MG63 (cell line): ENCODE data around the gene SRRM2. TPM values are rescaled to one million over a fixed set of nuclear protein-coding genes. Genes with fewer than 3 reads are reported as not detected.

Experiments
- DNase-seq: peaks from one replicate; pipeline ENCODE4 v3.0.0-alpha.2; 2020
- H3K27me3 ChIP-seq: fragments of 250-450 bp; sonication (Bioruptor Pico); 2 replicates; pipeline ENCODE4 v1.5.1; 2020; ENCODE audit warnings: mild to moderate bottlenecking, moderate library complexity
- H3K36me3 ChIP-seq: fragments of 250-450 bp; sonication (Bioruptor Pico); 2 replicates; pipeline ENCODE4 v1.5.1; 2020; ENCODE audit warnings: mild to moderate bottlenecking, moderate library complexity
- H3K4me3 ChIP-seq: fragments of 250-450 bp; sonication (Bioruptor Pico); 2 replicates; pipeline ENCODE4 v1.5.1; 2020; ENCODE audit warnings: mild to moderate bottlenecking, moderate library complexity
- H3K9me3 ChIP-seq: fragments of 250-450 bp; sonication (Bioruptor Pico); 2 replicates; pipeline ENCODE4 v1.5.1; 2020; ENCODE audit warnings: mild to moderate bottlenecking, moderate library complexity
- total RNA-seq: library from RNA; depleted of rRNA; stranded (reverse); fragments of >200 nt; shearing (Covaris generic); gene quantifications from 2 replicates; pipeline ENCODE4 v1.2.3, GENCODE V29; 2014; ENCODE audit warnings: low replicate concordance; rRNA removed

Gene SRRM2
- total RNA-seq, 1 experiment from 2014 or later: 21.1 TPM

DNA sequence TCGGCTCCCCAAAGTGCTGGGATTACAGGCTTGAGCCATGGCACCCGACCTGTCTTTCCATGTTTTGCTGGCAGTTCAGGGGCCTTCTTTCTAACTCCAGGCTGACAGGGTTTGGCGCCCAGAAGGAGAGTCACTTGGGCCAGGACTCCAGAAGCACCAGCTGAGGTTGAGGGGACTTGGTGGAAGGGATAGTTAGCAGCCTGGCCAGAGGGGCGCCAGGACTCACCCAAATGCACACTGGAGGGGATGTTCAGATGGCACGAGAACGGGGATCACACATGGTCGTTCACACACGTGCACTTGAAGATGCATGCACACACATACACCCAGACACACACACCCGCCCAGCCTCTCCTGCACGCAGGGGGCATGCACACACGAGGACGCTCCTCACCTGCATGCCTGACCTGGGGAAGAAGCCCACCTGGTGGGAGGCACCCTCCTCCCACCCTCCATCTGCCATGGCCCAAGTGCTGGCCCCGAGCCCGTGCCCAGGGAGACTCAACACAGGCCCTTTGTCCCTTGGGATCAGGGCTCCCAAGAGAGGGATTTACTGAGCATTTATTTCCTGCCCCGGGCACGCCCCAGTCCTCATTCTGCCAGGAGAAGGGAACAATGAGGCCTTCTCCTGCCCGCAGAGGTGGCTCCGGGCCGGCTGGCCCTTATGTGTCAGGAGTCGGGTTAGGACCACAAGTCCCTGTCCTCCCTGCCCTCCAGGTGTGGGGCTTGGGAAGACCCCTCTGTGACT is 62.3 kb downstream of the SRRM2 start:
- Histone ChIP-seq H3K36me3 (no peaks in the 10 kb centered on the region), H3K4me3 (no peak overlapping the region), H3K9me3 (no peaks in the 10 kb centered on the region), H3K27me3 (no peaks in the 10 kb centered on the region)
- DNase-seq: no peak

DNA sequence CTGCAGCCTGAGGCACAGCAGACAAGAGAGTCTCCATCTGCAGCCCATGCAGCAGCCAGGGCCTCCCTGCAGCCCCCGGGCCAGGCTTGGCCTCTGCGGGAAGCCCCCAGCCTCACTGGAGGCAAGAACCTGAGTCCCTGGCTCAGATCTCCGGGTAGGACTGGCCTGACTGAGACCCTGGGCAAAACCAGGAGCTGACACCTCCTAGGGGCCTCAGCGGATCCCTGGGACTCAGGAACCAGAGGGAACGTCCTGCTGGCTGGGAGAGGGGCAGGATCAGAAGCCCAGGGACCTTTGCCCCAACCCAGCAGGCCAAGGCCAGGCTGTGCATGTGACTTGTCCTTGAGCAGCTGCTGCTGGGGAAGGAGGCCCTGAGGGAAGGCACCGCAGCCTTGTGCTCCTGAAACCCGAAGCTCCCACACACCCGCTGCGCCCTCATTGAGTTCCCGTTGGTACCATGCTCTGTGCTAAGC is 62.9 kb downstream of the SRRM2 start:
- Histone ChIP-seq H3K36me3 (no peaks in the 10 kb centered on the region), H3K4me3 (no peak overlapping the region), H3K9me3 (no peaks in the 10 kb centered on the region), H3K27me3 (no peaks in the 10 kb centered on the region)
- DNase-seq: no peak

- H3K9me3 ChIP-seq: no peaks in the 10 kb centered on the region
Measured at GRCh38 chr16:2816751-2817339, 64.4 kb downstream of the SRRM2 start, which contains the start of gene PRSS21. PRSS21 (plus strand) TSS chr16:2817237; CDS start chr16:2817269, 32 bp downstream.

GRCh38 chr16:2817340-2818271 is 65.2 kb downstream of the SRRM2 start:
- Histone ChIP-seq H3K9me3 (no peaks in the 10 kb centered on the region), H3K36me3 (no peaks in the 10 kb centered on the region), H3K4me3 (peak overlapping the region; percentile 21), H3K27me3 (no peaks in the 10 kb centered on the region)
- DNase-seq: no peak

More at GRCh38 chr16:2816751-2817339, 64.4 kb downstream of the SRRM2 start, which contains the start of gene PRSS21:
- H3K4me3 ChIP-seq: peak within 1 kb of the TSS; percentile 21
- DNase-seq: peak; percentile 59
- no peaks in the 10 kb centered on the region for H3K27me3 ChIP-seq
- no peaks in the 10 kb centered on the region for H3K36me3 ChIP-seq

GRCh38 chr16:2818272-2818876 is 65.9 kb downstream of the SRRM2 start:
- H3K4me3 ChIP-seq: no peak overlapping the region
- DNase-seq: no peak
- H3K9me3 ChIP-seq: no peaks in the 10 kb centered on the region
- no peaks in the 10 kb centered on the region for H3K36me3 ChIP-seq
- no peaks in the 10 kb centered on the region for H3K27me3 ChIP-seq

GRCh38 chr16:2819179-2819938 is 66.9 kb downstream of the SRRM2 start:
- no peak for DNase-seq
- no peak overlapping the region for H3K4me3 ChIP-seq
- H3K27me3 ChIP-seq: no peaks in the 10 kb centered on the region
- H3K9me3 ChIP-seq: no peaks in the 10 kb centered on the region
- no peaks in the 10 kb centered on the region for H3K36me3 ChIP-seq

DNA sequence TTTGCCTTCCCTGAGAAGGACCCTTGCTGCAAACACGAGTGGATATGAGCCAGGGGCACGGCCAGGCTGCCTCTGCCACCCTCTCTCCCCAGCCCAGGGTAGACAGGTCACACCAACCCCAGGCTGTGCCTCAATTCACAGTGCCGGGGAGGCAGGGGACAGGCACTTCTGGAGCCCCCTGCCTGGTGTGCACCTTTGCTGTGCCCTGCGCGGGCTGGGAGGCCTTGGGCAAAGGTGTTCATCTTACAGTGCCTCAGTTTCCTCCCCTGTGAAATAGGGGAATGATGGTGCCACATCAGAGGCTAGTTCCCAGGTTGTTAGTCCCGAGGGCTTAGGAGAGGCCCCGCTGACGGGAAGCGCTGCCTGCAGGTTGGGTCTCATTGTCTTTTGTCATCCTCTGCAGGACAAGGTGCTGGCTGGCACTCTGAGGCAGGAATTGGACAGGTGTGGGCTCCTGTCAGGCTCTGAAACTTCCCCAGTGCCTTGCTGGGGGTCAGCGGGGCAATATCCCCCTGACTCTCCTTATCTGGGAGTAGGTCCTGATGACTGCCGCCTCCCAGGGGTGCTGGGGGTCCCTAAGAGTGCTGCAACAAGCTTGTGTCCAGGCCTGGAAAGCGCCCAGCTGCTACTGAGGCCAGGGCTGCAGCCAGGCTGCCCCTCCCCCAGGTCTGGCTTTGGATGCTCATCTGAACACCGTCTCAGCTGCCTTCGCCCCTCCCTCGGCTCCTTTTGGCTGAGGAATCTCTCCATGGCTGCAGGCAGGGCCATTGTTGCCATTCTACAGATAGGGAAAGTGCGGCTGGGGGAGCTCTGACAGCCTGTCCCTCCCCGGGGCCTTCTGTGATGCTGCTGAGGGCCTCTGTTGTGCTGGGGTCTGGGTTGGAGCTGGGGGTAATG is 67.7 kb downstream of the SRRM2 start:
- H3K9me3 ChIP-seq: no peaks in the 10 kb centered on the region
- no peaks in the 10 kb centered on the region for H3K27me3 ChIP-seq
- no peak overlapping the region for H3K4me3 ChIP-seq
- no peaks in the 10 kb centered on the region for H3K36me3 ChIP-seq
- DNase-seq: no peak

Other genes starting within 250 kb of the SRRM2 start
- gene ATP6V0C, start 238.7 kb upstream of the SRRM2 start, total RNA-seq: 15.0 and 19.4 TPM in 2 replicates
- gene AMDHD2, start 232.3 kb upstream of the SRRM2 start, total RNA-seq: 15.8 and 25.9 TPM in 2 replicates
- gene CEMP1, start 221.2 kb upstream of the SRRM2 start, total RNA-seq: not detected in 2 replicates
- 6.6 and 7.6 TPM in 2 replicates for gene PDPK1, start 214.6 kb upstream of the SRRM2 start, total RNA-seq
- gene KCTD5, start 70.1 kb upstream of the SRRM2 start, total RNA-seq: 49.6 and 71.6 TPM in 2 replicates
- 0.22 and 1.7 TPM in 2 replicates for gene PRSS27, start 32.4 kb upstream of the SRRM2 start, total RNA-seq
- 309 and 3,594 TPM in 2 replicates for gene ELOB, start 24.6 kb downstream of the SRRM2 start, total RNA-seq
- gene PRSS33, start 34.9 kb downstream of the SRRM2 start, total RNA-seq: not detected in 2 replicates
- gene PRSS41, start 45.8 kb downstream of the SRRM2 start, total RNA-seq: not detected in 2 replicates
- gene PRSS21, start 64.6 kb downstream of the SRRM2 start, total RNA-seq: 5.8 and 11.9 TPM in 2 replicates
- 2.7 TPM in 1 of 2 replicates, not detected in the other for gene ZG16B, start 77.7 kb downstream of the SRRM2 start, total RNA-seq
- not detected in 2 replicates for gene PRSS22, start 105.5 kb downstream of the SRRM2 start, total RNA-seq
- gene FLYWCH2, start 130.6 kb downstream of the SRRM2 start, total RNA-seq: 176 and 179 TPM in 2 replicates
- gene FLYWCH1, start 159.3 kb downstream of the SRRM2 start, total RNA-seq: 112 and 126 TPM in 2 replicates
- gene KREMEN2, start 211.6 kb downstream of the SRRM2 start, total RNA-seq: 0.26 and 1.0 TPM in 2 replicates
- 23.5 and 38.1 TPM in 2 replicates for gene PAQR4, start 216.7 kb downstream of the SRRM2 start, total RNA-seq
- gene PKMYT1, start 227.8 kb downstream of the SRRM2 start, total RNA-seq: 12.0 and 30.3 TPM in 2 replicates